MM.1S (cell line): ENCODE results near the gene ZNF740.
A peak's percentile ranks its signal among the peaks of the same experiment; 100 is the strongest.

Experiments used
- DNase-seq: peaks from one replicate; pipeline ENCODE4 v3.0.0-alpha.2; 2015
- H2AFZ ChIP-seq: fragments of 300-600 bp; sonication (generic); 2 replicates; pipeline ENCODE4 v1.6.0; 2016; ENCODE audit warnings: antibody characterized with exemption, low read length
- H3F3A ChIP-seq: fragments of 300-600 bp; sonication (generic); 2 replicates; pipeline ENCODE4 v1.6.1; 2016; ENCODE audit warnings: mild to moderate bottlenecking, antibody characterized with exemption, low read length, moderate library complexity, mixed read lengths; ENCODE audit not compliant: insufficient read depth
- H3K27ac ChIP-seq: fragments of 300-600 bp; sonication (generic); 2 replicates; pipeline ENCODE4 v1.5.1; 2016; ENCODE audit warnings: mild to moderate bottlenecking, low read length
- H3K27me3 ChIP-seq: fragments of 300-600 bp; sonication (generic); replicated peaks from 2 replicates; pipeline ENCODE4 v1.6.0; 2016; ENCODE audit warnings: low read length; ENCODE audit not compliant: insufficient read depth
- H3K36me3 ChIP-seq: fragments of 300-600 bp; sonication (generic); replicated peaks from 2 replicates; pipeline ENCODE4 v1.6.1; 2016; ENCODE audit warnings: mild to moderate bottlenecking, low read length, mixed read lengths; ENCODE audit not compliant: insufficient read depth
- H3K4me1 ChIP-seq: fragments of 300-600 bp; sonication (generic); 2 replicates; pipeline ENCODE4 v1.6.1; 2016; ENCODE audit warnings: low read length, mixed read lengths
- H3K4me2 ChIP-seq: fragments of 300-600 bp; sonication (generic); 2 replicates; pipeline ENCODE4 v1.6.0; 2016; ENCODE audit warnings: low read depth, low read length
- H3K4me3 ChIP-seq: fragments of 300-600 bp; sonication (generic); 2 replicates; pipeline ENCODE4 v1.5.1; 2016; ENCODE audit warnings: low read length, mixed read lengths
- H3K79me2 ChIP-seq: fragments of 300-600 bp; sonication (generic); 2 replicates; pipeline ENCODE4 v1.6.1; 2016; ENCODE audit warnings: mixed run types, low read length, mixed read lengths
- H3K9ac ChIP-seq: fragments of 300-600 bp; sonication (generic); 2 replicates; pipeline ENCODE4 v1.6.1; 2016; ENCODE audit warnings: low read length, mixed read lengths
- H3K9me2 ChIP-seq: fragments of 300-600 bp; sonication (generic); replicated peaks from 2 replicates; pipeline ENCODE4 v1.6.1; 2016; ENCODE audit warnings: mild to moderate bottlenecking, low read length, mixed read lengths; ENCODE audit not compliant: insufficient read depth
- H3K9me3 ChIP-seq: fragments of 300-600 bp; sonication (generic); replicated peaks from 2 replicates; pipeline ENCODE4 v1.6.1; 2016; ENCODE audit warnings: mild to moderate bottlenecking, low read length, mixed read lengths; ENCODE audit not compliant: insufficient read depth
- H4K20me1 ChIP-seq: fragments of 300-600 bp; sonication (generic); 2 replicates; pipeline ENCODE4 v1.6.1; 2016; ENCODE audit warnings: mild to moderate bottlenecking, low read length, moderate library complexity, mixed read lengths; ENCODE audit not compliant: insufficient read depth
- EZH2 ChIP-seq: fragments of 300-600 bp; sonication (generic); optimal IDR thresholded peaks from 2 replicates; pipeline ENCODE3; 2017; ENCODE audit warnings: low read depth, mild to moderate bottlenecking, antibody characterized with exemption, low read length, mixed read lengths
- EZH2phosphoT487 ChIP-seq: fragments of 300-600 bp; sonication (generic); IDR thresholded peaks from 2 replicates; pipeline ENCODE4 v1.6.1; 2018; ENCODE audit warnings: antibody characterized with exemption, low read length
- TF ChIP-seq, protein P1 (sequence below): fragments of 300-600 bp; sonication (generic); IDR thresholded peaks from 2 replicates; pipeline ENCODE4 v1.5.1; 2016; ENCODE audit warnings: antibody characterized with exemption, low read length, mixed read lengths

Gene ZNF740

DNA sequence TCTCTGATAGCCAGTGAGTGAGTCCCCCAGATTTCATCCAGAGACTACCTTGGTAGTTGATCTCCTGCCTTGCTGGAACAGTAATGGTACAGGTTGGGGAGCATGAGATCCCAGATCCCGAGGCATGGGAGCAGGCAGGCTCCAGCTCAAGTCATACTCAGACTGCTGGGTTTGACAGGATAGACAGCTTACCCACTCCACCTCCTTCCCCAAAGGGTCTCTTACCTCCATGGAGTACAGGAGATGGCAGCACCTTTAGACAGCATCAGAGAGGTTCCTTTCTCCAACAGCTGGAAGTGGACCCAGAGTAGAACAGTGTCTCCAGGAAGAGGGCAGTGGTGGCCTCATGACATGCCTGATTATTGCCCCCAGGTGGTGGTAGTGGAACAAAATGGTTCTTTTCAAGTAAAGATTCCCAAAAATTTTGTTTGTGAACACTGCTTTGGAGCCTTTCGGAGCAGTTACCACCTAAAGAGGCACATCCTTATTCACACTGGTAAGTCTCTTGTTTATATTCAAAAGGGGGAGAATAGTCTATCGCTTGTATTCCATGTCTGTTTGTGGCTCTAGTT is 5.1 kb downstream of the ZNF740 start:
- peaks cover 2% of the 10 kb centered on the region for H4K20me1 ChIP-seq
- peaks cover 27% of the 10 kb centered on the region for H3K4me1 ChIP-seq
- peaks cover 68% of the 10 kb centered on the region for H3F3A ChIP-seq
- no peak overlapping the region for H3K4me3 ChIP-seq
- TF ChIP-seq EZH2phosphoT487: no peak
- TF ChIP-seq, protein P1, sequence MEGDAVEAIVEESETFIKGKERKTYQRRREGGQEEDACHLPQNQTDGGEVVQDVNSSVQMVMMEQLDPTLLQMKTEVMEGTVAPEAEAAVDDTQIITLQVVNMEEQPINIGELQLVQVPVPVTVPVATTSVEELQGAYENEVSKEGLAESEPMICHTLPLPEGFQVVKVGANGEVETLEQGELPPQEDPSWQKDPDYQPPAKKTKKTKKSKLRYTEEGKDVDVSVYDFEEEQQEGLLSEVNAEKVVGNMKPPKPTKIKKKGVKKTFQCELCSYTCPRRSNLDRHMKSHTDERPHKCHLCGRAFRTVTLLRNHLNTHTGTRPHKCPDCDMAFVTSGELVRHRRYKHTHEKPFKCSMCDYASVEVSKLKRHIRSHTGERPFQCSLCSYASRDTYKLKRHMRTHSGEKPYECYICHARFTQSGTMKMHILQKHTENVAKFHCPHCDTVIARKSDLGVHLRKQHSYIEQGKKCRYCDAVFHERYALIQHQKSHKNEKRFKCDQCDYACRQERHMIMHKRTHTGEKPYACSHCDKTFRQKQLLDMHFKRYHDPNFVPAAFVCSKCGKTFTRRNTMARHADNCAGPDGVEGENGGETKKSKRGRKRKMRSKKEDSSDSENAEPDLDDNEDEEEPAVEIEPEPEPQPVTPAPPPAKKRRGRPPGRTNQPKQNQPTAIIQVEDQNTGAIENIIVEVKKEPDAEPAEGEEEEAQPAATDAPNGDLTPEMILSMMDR: peak; percentile 30
- no peak for TF ChIP-seq EZH2
- H3K9me3 ChIP-seq: no peaks in the 10 kb centered on the region
- H3K79me2 ChIP-seq: peaks cover 43% of the 10 kb centered on the region
- H3K4me2 ChIP-seq: no peak overlapping the region
- DNase-seq: no peak
- H3K36me3 ChIP-seq: peaks cover 14% of the 10 kb centered on the region; the same call in 1 of the 2 replicates
- no peaks in the 10 kb centered on the region for H3K27me3 ChIP-seq
- no peak overlapping the region for H2AFZ ChIP-seq
- H3K27ac ChIP-seq: no peak overlapping the region
- no peak overlapping the region for H3K9ac ChIP-seq
- no peaks in the 10 kb centered on the region for H3K9me2 ChIP-seq

DNA sequence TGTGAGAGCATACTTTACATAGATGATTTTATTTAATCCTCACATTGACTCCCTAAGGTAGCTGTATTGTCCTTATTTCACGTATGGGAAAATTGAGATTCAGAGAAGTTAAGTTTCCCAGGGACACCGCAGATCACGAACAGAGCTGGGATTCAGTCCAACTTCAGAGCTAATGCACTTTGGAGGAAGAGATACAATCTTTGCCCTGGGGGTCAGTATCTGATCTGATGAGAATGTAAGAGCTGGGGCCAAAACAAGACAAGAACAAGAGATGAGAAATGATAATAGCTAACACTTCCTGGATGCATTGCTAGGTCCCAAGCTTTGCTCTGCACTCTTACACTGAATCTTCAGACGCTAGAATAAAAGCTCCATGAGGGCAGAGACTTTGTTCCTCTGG is 6.2 kb downstream of the ZNF740 start:
- Histone ChIP-seq H3F3A (peaks cover 70% of the 10 kb centered on the region), H3K27ac (no peak overlapping the region), H2AFZ (no peak overlapping the region), H3K27me3 (no peaks in the 10 kb centered on the region), H3K9me3 (no peaks in the 10 kb centered on the region), H3K9me2 (no peaks in the 10 kb centered on the region), H3K4me2 (no peak overlapping the region), H3K9ac (no peak overlapping the region), H3K4me1 (peaks cover 32% of the 10 kb centered on the region), H4K20me1 (peaks cover 12% of the 10 kb centered on the region), H3K36me3 (peaks cover 18% of the 10 kb centered on the region; the same call in 1 of the 2 replicates), H3K4me3 (no peak overlapping the region), H3K79me2 (peaks cover 39% of the 10 kb centered on the region)
- DNase-seq: no peak
- TF ChIP-seq, protein P1: no peak

DNA sequence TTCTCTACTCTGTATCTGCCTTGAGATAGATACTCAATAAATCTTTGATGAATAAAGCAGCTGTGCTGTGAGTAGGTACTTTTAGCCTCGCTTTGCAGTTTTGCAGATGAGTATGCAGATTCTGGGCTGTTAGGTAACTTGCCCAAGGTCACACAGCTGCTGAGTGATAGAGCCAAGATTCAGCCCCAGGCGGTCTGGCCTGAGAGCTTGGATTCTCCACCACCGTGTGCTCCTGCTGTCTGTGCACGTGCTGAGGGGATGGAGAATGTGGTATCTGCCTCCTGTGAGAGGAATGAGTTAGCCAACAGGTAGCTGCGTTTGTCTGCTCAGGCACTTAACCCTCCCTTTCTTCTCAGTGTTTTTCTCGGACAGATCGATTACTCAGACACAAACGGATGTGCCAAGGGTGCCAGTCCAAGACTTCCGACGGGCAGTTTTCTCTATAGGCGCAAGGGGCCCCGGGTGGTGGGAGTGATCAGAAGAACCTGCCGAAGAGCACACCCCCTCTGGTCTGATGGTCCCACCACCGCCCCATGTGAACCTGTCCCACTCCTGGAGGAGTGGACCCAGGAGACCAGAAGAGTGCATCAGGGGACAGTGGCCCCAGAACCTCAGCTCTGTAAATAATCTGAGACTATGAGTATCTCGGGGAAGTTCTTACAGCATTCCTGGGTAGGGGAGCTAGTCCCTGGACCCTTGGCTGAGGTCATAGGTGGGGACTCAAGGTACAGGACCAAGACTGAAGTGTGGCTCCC is 6.8 kb downstream of the ZNF740 start:
- Histone ChIP-seq H3K4me1 (peaks cover 26% of the 10 kb centered on the region), H3K4me2 (no peak overlapping the region), H4K20me1 (peaks cover 18% of the 10 kb centered on the region), H3K27me3 (no peaks in the 10 kb centered on the region), H3K79me2 (peaks cover 33% of the 10 kb centered on the region), H3K9ac (no peak overlapping the region), H3F3A (peaks cover 71% of the 10 kb centered on the region), H3K36me3 (peaks cover 17% of the 10 kb centered on the region; the same call in 1 of the 2 replicates), H3K4me3 (no peak overlapping the region), H3K9me2 (no peaks in the 10 kb centered on the region), H2AFZ (no peak overlapping the region), H3K27ac (peak overlapping the region; percentile 60; the same call in 1 of the 2 replicates), H3K9me3 (no peaks in the 10 kb centered on the region)
- DNase-seq: no peak
- TF ChIP-seq, protein P1: no peak
- TF ChIP-seq EZH2 (no peak), EZH2phosphoT487 (no peak)
